HG03457 (cell line): ENCODE results near the gene PGGHG.
"Not testable (repeated sequence)": the region's sequence is repeated elsewhere in the genome, so short reads cannot be mapped to it uniquely, and the experiment has no call there.

ENCODE experiments used
- ATAC-seq: cut with Tn5 transposase; IDR thresholded peaks from one replicate; pipeline ENCODE4 v1.9.1; 2021; ENCODE audit warnings: moderate number of reproducible peaks; ENCODE audit not compliant: unreplicated experiment

The PGGHG gene

DNA sequence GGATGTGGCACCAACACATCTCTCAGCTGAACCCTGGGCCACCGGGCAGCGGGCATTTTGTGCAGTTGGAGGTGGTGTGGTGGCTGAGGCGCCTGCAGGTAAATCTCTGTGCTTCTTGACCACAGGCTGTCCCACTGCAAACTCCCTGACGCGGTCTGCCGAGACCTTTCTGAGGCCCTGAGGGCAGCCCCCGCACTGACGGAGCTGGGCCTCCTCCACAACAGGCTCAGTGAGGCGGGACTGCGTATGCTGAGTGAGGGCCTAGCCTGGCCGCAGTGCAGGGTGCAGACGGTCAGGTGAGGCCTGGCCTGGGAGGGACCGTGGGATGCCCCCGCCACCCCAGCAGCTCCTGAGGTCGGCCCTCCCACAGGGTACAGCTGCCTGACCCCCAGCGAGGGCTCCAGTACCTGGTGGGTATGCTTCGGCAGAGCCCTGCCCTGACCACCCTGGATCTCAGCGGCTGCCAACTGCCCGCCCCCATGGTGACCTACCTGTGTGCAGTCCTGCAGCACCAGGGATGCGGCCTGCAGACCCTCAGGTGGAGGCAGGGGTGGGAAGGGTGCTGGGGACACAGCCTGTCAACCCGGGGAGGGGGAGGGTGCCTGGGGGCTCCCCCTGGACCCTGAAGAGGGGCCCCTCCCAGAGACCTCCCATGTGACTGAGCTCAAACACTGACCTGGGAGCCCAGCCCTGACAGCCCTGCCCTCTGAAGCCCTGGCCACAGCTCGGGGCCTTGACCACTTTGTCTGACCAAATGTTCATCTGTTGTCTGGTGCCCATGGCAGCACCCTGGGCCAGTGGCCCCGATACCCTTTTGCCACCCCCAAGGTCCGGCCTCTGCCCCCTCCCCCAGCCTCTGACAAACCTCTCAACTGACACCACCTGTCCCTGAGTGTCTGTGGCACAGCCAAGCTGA, 4.6 kb upstream of the PGGHG start:
- no peak for ATAC-seq

DNA sequence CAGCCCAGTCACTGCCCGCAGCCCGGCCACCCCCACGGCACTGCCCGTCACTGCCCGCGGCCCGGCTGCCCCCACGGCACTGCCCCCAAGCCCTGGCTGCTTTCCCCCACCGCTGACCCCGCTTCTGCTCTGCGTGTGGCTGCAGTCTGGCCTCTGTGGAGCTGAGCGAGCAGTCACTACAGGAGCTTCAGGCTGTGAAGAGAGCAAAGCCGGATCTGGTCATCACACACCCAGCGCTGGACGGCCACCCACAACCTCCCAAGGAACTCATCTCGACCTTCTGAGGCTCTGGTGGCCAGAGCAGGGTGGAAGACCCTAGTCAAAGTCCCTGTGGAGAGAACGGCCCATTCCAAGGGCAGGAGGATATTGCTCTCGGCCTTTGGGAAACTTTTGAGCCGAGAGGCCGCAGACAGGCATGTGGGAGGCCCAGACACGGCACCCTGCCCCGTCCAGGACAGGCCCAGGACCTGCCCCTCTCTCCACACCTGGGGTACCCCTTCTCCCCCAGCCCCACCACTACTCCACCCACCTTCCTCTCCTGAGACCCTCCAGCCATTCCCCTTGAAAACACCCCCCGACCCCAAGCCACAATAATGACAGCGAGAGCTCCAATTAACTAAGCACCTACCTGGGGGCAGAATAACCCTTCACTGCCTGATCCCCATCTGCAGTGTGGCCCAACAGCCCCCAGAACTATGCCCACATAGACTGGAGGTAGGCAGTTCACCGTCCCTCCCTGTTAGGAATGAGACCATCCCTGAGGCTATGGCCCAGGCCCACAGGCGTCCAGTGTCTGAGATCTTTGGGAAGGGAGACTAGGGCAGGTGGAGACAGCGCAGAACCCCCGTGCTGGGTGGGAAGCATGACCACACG, 3.7 kb upstream of the PGGHG start:
- no peak for ATAC-seq

DNA sequence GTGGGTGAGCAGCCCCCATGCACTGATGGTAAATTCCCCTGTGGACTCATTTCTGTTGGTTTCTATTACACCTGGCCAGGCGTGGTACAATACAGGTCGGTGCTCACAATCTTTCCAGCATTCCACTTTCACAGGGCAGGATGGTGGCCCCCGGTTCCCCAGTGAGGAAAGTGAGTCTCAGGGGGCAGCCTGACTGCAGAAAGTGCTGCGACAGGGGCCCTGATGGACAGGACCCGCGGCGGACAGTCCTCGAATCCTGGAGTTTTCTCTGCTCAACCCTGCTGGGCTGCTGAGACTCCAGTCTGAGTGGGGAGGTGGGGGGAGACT, 3.1 kb upstream of the PGGHG start:
- no peak for ATAC-seq

DNA sequence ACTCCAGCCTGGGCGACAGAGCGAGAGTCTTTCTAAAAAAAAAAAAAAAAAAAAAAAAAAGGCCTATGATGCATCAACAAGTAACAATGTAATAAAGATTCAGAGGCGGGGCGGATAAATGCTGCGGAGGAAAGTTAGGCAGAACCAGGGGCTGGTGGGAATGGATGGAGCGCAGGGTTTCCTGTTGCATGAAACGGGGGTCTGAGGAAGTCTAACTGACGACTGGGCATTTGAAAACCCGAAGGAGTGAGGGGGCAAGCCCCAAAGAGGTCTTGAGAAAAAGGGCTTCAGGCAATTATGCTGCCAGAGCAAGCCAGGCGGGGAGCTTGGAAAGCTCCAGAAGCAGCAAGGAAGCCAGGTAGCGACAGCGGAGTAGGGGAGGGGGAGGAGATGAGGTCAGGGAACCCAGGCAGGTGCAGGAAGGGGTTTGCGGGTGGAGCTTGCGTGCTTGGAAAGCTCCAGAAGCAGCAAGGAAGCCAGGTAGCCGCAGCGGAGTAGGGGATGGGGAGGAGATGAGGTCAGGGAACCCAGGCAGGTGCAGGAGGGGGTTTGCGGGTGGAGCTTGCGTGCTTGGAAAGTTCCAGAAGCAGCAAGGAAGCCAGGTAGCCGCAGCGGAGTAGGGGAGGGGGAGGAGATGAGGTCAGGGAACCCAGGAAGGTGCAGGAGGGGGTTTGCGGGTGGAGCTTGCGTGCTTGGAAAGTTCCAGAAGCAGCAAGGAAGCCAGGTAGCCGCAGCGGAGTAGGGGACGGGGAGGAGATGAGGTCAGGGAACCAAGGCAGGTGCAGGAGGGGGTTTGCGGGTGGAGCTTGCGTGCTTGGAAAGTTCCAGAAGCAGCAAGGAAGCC, 1.7 kb upstream of the PGGHG start:
- ATAC-seq: not testable (repeated sequence)

DNA sequence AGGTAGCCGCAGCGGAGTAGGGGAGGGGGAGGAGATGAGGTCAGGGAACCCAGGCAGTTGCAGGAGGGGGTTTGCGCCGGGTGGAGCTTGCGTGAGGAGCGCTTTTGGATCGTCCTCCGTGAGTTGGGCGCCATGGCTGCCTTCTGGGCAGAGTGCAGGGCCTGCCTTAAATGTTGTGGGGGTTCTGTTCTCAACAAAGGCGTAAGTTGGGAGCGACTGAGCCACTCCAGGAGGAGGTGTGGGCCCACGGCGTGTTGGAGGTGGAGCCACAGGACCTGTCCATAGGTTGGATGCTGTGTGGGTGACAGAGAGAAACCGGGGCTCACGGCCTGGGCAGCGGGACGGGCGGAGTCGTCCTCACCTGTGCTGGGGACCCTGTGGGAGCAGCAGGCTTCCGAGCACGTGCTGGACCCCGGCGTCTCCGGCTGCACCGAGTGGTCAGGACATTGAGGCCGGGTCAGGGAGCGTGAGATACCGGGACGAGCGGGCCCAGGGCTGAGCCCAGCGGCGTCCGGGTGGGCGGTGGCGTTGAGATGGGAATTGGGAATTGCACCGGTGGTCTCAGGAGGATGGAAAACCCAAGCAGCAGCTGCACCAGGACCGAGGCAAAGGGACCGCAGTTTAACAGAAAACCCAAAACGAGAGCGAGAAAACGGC, 977 bp upstream of the PGGHG start:
- no peak for ATAC-seq

DNA sequence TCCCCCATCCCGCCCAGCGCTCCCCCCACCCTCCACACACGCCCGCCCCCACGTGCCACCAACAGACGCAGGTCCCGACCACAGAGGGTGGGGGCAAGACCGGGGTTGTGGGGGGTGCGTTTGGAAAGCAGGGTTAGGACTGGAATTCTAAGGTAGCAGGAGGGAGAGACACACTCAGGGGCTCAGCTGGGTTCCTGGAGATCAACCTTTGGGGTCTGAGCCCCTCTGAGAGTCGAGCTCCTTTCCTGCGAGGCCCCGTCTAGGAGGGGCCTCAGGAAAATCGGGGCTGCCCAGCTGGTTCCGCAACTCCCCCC, 429 bp downstream of the PGGHG start:
- ATAC-seq: no peak

DNA sequence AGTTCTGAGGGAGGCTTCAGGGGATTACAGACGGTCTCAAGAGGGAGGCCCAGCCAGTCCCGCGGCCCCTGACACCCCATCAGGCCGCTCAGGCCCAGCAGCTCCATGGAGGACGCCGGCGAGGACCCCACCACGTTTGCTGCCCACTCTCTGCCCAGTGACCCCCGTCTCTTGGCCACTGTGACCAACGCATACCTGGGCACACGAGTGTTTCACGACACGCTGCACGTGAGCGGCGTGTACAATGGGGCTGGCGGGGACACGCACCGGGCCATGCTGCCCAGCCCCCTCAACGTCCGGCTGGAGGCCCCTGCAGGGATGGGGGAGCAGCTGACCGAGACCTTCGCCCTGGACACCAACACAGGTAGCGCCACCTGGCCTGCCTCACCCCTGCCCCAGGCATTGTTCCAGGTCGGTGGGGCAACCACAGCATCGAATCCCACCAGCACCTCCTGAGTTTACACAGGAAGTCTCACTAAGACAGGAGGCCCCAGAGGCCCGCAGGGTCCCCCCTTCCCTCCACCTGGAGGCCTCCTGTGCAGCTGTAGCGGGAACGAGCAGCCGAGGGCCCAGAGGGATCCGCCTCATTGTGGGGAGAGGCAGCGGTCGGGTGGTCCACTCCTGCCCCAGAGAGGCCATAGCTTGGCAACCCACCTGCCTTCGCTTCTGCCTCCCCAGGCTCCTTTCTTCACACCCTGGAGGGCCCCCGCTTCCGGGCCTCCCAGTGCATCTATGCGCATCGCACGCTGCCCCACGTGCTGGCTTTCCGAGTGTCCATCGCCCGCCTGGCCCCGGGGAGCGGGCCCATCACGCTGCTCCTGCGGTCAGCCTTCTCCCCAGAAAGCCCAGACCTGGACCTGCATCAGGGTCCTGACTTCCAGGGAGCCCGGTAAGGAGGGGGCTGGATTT, 1.0 kb downstream of the PGGHG start:
- ATAC-seq: no peak

DNA sequence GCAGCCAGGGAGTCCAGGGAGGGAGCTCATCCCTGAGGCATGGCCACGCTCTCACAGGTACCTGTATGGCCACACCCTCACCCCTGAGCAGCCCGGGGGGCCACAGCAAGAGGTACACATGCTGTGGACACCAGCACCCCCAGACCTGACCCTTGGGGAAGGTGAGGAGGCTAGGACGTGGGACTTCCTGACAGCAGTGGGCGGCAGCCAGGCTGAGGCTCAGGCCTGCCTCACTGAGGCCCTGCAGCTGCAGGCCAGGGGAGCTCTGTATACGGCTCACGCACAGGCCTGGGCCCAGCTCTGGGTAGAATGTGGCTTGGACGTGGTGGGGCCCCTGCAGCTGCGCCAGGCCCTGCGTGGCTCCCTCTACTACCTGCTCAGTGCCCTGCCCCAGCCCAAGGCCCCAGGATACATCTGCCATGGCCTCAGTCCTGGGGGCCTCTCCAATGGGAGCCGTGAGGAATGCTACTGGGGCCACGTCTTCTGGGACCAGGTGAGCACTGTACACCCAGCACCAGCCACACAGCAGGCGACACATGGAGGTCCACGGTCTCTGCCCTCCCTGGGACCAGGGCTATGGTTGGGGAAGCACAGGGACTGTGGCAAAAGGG, 1.8 kb downstream of the PGGHG start:
- no peak for ATAC-seq

DNA sequence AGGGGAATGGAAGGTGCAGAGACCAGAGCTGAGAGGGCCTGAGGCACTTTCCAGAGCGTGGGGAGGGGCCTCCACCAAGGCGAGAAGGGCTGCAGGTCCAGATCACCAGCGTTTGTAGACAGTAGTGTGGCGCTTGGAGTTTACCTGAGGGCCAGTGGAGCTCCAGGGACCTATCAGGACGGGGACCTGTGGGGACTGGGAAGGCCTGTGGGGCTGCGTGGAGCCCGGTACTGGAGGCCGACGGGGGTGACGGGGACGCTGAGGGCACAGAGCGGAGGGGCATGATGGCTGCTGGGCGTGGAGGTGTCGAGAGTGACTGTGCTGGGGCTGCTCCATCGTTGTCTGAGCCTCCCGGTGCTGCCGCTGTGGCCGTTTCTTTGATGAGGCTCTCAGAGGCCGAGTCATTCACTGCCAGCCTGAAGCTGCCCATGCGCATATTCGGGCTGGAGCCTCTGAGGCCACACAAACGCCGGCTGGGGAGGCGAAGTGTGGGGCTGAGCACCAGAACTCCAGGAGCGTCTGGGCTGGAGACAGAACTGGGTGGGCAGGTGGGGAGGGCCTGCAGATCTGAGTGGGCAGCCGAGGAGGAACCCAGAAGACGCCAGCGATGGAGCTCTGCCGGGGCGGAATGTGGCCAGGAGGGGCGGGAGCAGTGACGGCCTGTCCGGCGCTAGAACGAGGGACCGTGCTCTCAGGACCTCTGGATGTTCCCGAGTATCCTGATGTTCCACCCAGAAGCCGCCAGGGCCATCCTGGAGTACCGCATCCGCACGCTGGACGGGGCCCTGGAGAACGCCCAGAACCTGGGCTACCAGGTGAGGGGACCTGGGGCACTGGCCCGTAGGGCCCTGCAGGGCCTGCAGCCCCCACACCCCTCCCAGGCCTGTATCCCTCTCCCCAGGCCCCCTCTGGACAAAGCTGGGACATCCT, 2.6 kb downstream of the PGGHG start:
- ATAC-seq: no peak

DNA sequence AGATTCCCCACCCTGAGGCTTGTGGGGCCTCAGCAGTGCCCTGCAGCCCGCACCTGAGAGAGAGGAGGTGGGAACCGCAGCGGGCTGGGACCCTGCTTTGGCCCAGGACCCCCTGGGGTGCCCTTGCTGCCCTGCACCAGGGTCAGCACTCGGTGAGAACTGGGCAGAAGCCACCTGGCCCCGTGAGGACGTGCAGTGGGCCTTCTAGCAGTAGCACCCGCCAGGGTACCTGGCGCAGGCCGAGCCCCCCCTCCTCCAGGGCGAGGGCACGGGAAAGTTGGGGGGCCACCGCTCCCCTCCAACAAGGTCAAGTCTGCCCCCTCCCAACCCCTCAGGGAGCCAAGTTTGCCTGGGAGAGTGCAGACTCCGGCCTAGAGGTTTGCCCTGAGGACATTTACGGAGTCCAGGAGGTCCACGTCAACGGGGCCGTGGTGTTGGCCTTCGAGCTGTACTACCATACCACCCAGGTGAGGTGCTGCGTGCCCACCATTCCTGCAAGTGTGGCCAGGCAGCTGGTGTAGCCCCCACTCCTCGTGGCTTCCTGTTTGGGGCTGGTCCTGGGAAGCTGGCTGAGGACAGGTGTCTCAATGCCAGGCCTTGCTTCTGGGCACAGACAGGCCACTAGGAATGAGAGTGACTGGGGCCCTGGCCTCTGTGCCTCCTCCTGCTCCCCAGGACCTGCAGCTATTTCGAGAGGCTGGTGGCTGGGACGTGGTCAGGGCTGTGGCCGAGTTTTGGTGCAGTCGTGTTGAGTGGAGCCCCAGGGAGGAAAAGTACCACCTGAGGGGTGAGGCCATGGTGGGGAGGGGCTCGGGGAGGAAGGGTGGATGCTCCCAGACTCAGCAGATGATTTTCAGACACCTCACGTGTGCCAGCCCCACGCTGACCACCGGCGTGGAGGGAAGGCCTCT, 3.5 kb downstream of the PGGHG start:
- no peak for ATAC-seq

DNA sequence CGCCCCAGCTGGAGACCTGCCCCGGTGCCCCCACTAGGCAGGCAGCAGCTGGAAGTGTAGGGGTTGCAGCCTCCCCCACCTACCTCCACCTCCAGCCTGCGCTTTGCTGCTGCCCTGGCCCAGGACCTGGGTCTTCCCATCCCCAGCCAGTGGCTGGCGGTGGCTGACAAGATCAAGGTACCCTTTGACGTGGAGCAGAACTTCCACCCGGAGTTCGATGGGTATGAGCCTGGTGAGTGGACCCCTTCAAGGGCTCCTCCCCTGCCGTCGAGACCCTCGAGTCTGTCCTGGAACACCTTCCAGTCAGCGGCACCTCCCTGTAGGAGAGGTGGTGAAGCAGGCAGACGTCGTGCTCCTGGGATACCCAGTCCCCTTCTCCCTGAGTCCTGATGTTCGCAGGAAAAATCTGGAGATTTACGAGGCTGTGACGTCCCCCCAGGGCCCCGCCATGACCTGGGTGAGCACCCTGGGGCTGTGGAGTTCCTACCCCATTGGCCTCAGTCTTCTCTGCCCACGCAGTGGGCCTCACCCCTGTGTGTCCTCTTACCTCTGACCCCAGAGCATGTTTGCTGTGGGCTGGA, 4.4 kb downstream of the PGGHG start:
- ATAC-seq: no peak

DNA sequence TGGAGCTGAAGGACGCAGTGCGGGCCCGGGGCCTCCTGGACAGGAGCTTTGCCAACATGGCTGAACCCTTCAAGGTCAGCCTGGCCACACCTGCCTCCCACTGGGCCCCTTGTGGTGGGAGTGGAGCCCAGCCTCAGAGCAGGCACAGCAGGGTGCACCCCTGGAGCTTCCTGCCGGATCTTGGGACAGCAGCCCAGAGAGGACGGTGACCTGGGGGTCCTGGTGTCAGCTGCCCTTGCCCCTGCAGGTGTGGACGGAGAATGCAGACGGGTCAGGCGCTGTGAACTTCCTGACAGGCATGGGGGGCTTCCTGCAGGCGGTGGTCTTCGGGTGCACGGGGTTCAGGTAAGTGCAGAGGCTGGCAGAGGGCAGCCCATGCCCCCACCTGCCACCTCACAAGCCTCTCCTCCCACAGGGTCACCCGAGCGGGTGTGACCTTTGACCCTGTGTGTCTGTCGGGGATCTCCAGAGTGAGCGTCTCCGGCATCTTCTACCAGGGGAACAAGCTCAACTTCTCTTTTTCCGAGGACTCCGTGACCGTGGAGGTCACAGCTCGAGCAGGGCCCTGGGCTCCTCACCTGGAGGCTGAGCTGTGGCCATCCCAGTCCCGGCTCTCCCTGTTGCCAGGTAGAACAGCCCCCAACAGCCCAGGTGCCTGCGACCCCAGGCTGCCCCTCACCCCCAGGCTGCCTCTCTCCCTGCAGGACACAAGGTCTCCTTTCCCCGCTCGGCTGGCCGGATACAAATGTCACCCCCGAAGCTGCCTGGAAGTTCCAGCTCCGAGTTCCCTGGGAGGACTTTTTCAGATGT, 5.1 kb downstream of the PGGHG start:
- no peak for ATAC-seq

DNA sequence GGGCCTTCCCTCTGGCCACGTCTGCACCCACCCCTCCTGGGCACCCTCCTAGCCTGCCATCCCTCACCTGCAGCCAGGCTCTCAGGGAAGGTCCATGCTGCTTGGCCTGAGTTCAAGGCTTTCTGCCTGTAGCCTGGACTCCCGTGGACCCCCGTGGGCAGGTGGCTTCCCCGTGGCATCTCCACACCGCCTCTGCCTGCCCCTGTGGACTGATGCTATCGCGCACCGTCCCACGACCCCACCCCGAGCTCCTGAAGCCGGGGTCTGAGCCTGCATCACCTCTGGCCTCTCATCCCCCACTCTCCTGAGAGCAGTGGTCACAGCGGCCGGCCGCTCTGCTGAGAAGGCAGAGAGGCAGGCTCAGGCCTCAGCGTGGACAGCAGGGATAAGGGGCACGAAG, 5.9 kb downstream of the PGGHG start:
- ATAC-seq: no peak

DNA sequence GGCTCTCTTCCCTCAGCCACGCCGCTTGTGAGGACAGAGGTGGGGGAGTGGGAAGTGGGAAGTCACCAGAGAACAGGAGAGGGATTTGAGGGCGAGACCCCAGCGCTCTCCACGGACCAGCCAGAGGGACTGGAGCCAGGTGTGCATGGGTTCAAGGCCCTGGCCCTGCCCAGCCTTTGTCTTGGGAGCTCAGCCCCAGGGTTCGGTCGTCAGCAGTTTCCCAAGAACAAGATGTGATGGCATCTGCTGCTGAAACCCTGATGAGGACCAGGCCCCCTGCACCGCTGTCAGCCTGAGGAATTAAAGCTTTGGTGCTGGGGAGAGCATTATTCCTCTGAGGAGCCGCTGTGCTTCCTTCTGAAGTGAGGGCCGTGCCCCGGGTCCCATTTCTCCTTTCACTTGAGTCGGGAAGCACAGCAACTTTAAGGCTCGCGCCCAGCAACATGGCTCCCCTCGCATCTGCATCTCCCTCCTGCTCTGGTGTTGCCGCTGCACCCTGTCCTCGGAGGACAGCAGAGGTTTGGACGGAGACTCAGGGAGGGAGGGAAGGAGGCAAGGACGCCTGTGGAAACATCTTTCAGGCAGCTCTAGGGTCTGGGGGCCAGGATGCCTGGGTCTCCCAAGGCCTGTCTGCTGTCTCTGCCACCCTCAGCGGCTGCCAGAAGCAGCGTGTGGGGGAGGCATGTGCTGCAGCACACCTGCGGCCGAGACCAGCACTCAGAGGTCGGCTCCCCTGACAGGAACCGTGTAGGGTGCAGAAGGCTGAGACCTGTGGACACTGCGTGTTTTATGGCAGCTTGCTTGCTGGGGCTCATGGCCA, 6.6 kb downstream of the PGGHG start:
- no peak for ATAC-seq
